ENCODE data around the gene SYAP1. TPM values are rescaled to one million over a fixed set of nuclear protein-coding genes. Genes with fewer than 3 reads are reported as not detected.

SYAP1 gene
- total and polyA plus RNA-seq, 9 of the 15 experiments (the other 6 are each of a cell fraction or from before 2014, with no cell fraction given) = 5.7 to 35.3 (median 27.6) TPM

- TF ChIP-seq REST (IDR thresholded peaks at IDR 0.05; ENCODE audit: borderline replicate concordance) = 0 out of 2 replicates have a peak, but pooled peaks have one; percentile 38
- no peak for TF ChIP-seq REST (CRISPR knock-in tag; IDR thresholded peaks at IDR 0.05; ENCODE audit: low read depth)
- TF ChIP-seq, protein P1, sequence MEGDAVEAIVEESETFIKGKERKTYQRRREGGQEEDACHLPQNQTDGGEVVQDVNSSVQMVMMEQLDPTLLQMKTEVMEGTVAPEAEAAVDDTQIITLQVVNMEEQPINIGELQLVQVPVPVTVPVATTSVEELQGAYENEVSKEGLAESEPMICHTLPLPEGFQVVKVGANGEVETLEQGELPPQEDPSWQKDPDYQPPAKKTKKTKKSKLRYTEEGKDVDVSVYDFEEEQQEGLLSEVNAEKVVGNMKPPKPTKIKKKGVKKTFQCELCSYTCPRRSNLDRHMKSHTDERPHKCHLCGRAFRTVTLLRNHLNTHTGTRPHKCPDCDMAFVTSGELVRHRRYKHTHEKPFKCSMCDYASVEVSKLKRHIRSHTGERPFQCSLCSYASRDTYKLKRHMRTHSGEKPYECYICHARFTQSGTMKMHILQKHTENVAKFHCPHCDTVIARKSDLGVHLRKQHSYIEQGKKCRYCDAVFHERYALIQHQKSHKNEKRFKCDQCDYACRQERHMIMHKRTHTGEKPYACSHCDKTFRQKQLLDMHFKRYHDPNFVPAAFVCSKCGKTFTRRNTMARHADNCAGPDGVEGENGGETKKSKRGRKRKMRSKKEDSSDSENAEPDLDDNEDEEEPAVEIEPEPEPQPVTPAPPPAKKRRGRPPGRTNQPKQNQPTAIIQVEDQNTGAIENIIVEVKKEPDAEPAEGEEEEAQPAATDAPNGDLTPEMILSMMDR (IDR thresholded peaks at IDR 0.05 in 2 of 3, conservative IDR thresholded peaks at IDR 0.05 in 1 of 3; ENCODE audit: insufficient read depth in 2 of 3, low read depth in 1 of 3, low read length in 3 of 3) = peak; percentile 69 to 83 (median 78)
- no peak for TF ChIP-seq U2AF2 (optimal IDR thresholded peaks at IDR 0.05; ENCODE audit: low read depth, low read length)
- TF ChIP-seq NFIC (IDR thresholded peaks at IDR 0.05) = no peak
- TF ChIP-seq RAD21 (CRISPR knock-in tag; conservative IDR thresholded peaks at IDR 0.05 in 1 of 2, IDR thresholded peaks at IDR 0.05 in 1 of 2) = peak; percentile 53 to 71
- TF ChIP-seq CHD1 (IDR thresholded peaks at IDR 0.05; ENCODE audit: low read length) = no peak
- no peak for TF ChIP-seq MAFF (IDR thresholded peaks at IDR 0.05; ENCODE audit: low read length)
These were observed 24.2 kb upstream of the SYAP1 start (continued) for GRCh38 chrX:16695079-16695676.

Data from K562 (cell line).